GM23338 (cell line): ENCODE measurements around the gene XPR1. TPM values are rescaled to one million over a fixed set of nuclear protein-coding genes. Genes with fewer than 3 reads are reported as not detected.

Experiments
- ATAC-seq: fragments of 200-7000 bp; cut with Tn5 transposase; 3 replicates; pipeline ENCODE4 v1.9.1; 2020
- DNase-seq: peaks from one replicate; pipeline ENCODE4 v3.0.0-alpha.2; 2015; ENCODE audit warnings: low spot score
- H2AFZ ChIP-seq: fragments of 200-600 bp; sonication (generic); 2 replicates; pipeline ENCODE4 v1.8.0; 2016; ENCODE audit warnings: antibody characterized with exemption, mild to moderate bottlenecking, moderate library complexity
- H3F3A ChIP-seq: fragments of 200-600 bp; sonication (generic); replicated peaks from 2 replicates; pipeline ENCODE4 v1.8.0; 2017; ENCODE audit warnings: antibody characterized with exemption, mixed run types, low read depth
- H3K27ac ChIP-seq: fragments of 200-600 bp; sonication (generic); 2 replicates; pipeline ENCODE4 v1.6.1; 2016; ENCODE audit warnings: low read depth
- H3K27me3 ChIP-seq: fragments of 200-600 bp; sonication (generic); 2 replicates; pipeline ENCODE4 v1.8.0; 2016; ENCODE audit warnings: mild to moderate bottlenecking, mixed run types, moderate library complexity; ENCODE audit not compliant: insufficient read depth
- H3K36me3 ChIP-seq: fragments of 200-600 bp; sonication (generic); 2 replicates; pipeline ENCODE4 v1.8.0; 2016; ENCODE audit warnings: mild to moderate bottlenecking; ENCODE audit not compliant: insufficient read depth
- H3K4me1 ChIP-seq: fragments of 200-600 bp; sonication (generic); 2 replicates; pipeline ENCODE4 v1.8.0; 2016; ENCODE audit warnings: mild to moderate bottlenecking, moderate library complexity; ENCODE audit not compliant: insufficient read depth
- H3K4me2 ChIP-seq: fragments of 200-600 bp; sonication (generic); 2 replicates; pipeline ENCODE4 v1.7.1; 2017; ENCODE audit warnings: mixed run types
- H3K4me3 ChIP-seq: fragments of 200-600 bp; sonication (generic); 2 replicates; pipeline ENCODE4 v1.6.1; 2016; ENCODE audit warnings: mixed run types
- H3K79me2 ChIP-seq: fragments of 200-600 bp; sonication (generic); replicated peaks from 2 replicates; pipeline ENCODE4 v1.8.0; 2017; ENCODE audit warnings: mild to moderate bottlenecking; ENCODE audit not compliant: insufficient read depth
- H3K9me2 ChIP-seq: fragments of 200-600 bp; sonication (generic); 2 replicates; pipeline ENCODE4 v1.8.0; 2017; ENCODE audit not compliant: insufficient read depth
- H4K20me1 ChIP-seq: fragments of 200-600 bp; sonication (generic); replicated peaks from 2 replicates; pipeline ENCODE4 v1.8.0; 2017; ENCODE audit warnings: mild to moderate bottlenecking; ENCODE audit not compliant: insufficient read depth
- H3K27ac Mint-ChIP-seq: 2 replicates; pipeline ENCODE4 v1.8.0; 2020; ENCODE audit warnings: inconsistent platforms, mild to moderate bottlenecking, moderate library complexity, mixed read lengths
- H3K27me3 Mint-ChIP-seq: 3 replicates; pipeline ENCODE4 v1.8.0; 2022; ENCODE audit warnings: low read depth, mild to moderate bottlenecking, moderate library complexity, mixed read lengths, inconsistent platforms; ENCODE audit not compliant: insufficient read depth, poor library complexity
- H3K36me3 Mint-ChIP-seq: 3 replicates; pipeline ENCODE4 v1.8.0; 2021; ENCODE audit warnings: low read depth, mild to moderate bottlenecking, inconsistent platforms, moderate library complexity, mixed read lengths
- H3K4me1 Mint-ChIP-seq: 3 replicates; pipeline ENCODE4 v1.8.0; 2020; ENCODE audit warnings: mild to moderate bottlenecking, inconsistent platforms, mixed read lengths
- H3K4me3 Mint-ChIP-seq: 3 replicates; pipeline ENCODE4 v1.8.0; 2021; ENCODE audit warnings: moderate library complexity, mild to moderate bottlenecking, inconsistent platforms, mixed read lengths
- H3K9me3 Mint-ChIP-seq: 3 replicates; pipeline ENCODE4 v1.8.0; 2020; ENCODE audit warnings: moderate library complexity, mild to moderate bottlenecking, inconsistent platforms, mixed read lengths
- CREB1 ChIP-seq: fragments of 250-450 bp; sonication (Bioruptor Pico); IDR thresholded peaks from 2 replicates; pipeline ENCODE4 v1.5.0; 2020; ENCODE audit warnings: low read depth, mild to moderate bottlenecking, moderate library complexity
- CTCF ChIP-seq, 2 experiments: fragments of 200-600 bp in 1 of 2; sonication (generic) in 1 of 2; conservative IDR thresholded peaks; 2 replicates each; pipeline versions ENCODE4 v1.5.1 to v1.6.1; 2016 to 2017; ENCODE audit warnings: antibody characterized with exemption in 2 of 2, low read depth in 2 of 2, mild to moderate bottlenecking in 2 of 2, moderate library complexity in 1 of 2
- POLR2AphosphoS5 ChIP-seq: IDR thresholded peaks from 2 replicates; pipeline ENCODE4 v1.6.1; 2016; ENCODE audit warnings: antibody characterized with exemption, low read depth
- ZNF114 ChIP-seq: fragments of 250-450 bp; sonication (Bioruptor Pico); IDR thresholded peaks from 2 replicates; pipeline ENCODE4 v1.5.0; 2020; ENCODE audit warnings: mild to moderate bottlenecking, moderate library complexity
- ZNF331 ChIP-seq: fragments of 250-450 bp; sonication (Bioruptor Pico); IDR thresholded peaks from 2 replicates; pipeline ENCODE4 v1.5.0; 2020; ENCODE audit warnings: low read depth, mild to moderate bottlenecking, moderate library complexity
- polyA plus RNA-seq: library from polyadenylated mRNA; unstranded; fragments of >200 nt; fragmentation: Nextera tagmentation; extraction: Ambion mirVana; gene quantifications from 2 replicates; pipeline ENCODE4 v1.2.1, GENCODE V29; 2016
- total RNA-seq: library from RNA; depleted of rRNA; stranded (reverse); fragments of >200 nt; shearing (Covaris generic); gene quantifications from 2 replicates; pipeline ENCODE4 v1.2.3, GENCODE V29; 2014
- TF ChIP-seq, protein P1 (sequence below): IDR thresholded peaks from 2 replicates; pipeline ENCODE4 v1.6.1; 2016; ENCODE audit warnings: antibody characterized with exemption
- TF ChIP-seq, protein P2 (sequence below): IDR thresholded peaks from one replicate; pipeline ENCODE4 v1.6.1; 2018; ENCODE audit warnings: antibody characterized with exemption; ENCODE audit not compliant: unreplicated experiment

Gene XPR1
- total and polyA plus RNA-seq, 2 experiments from 2014 or later, result 9.3 to 38.1 TPM

- Histone ChIP-seq H3K79me2 (no peaks in the 10 kb centered on the region), H3K4me1 (peaks cover 6% of the 10 kb centered on the region; the same call in 1 of the 2 replicates), H2AFZ (peak overlapping the region; percentile 73), H3F3A (no peaks in the 10 kb centered on the region), H3K9me2 (no peaks in the 10 kb centered on the region), H3K27me3 (peaks cover 33% of the 10 kb centered on the region), H4K20me1 (no peaks in the 10 kb centered on the region), H3K36me3 (no peaks in the 10 kb centered on the region), H3K4me3 (peak overlapping the region; percentile 65), H3K27ac (no peak overlapping the region), H3K4me2 (peak overlapping the region; percentile 86)
- Mint-ChIP-seq H3K27ac (0 out of 2 replicates have a peak overlapping the region, but pooled peaks have one; percentile 30), H3K9me3 (no peaks in the 10 kb centered on the region; the same call in 2 of the 3 replicates), H3K27me3 (peaks cover 20% of the 10 kb centered on the region), H3K4me3 (peak overlapping the region; percentile 75), H3K4me1 (peaks cover 38% of the 10 kb centered on the region; the same call in 2 of the 3 replicates), H3K36me3 (no peaks in the 10 kb centered on the region; the same call in 2 of the 3 replicates)
- DNase-seq (peak; percentile 60), ATAC-seq (peak; percentile 8)
- TF ChIP-seq ZNF114 (CRISPR knock-in tag), result no peak
- peak; percentile 10; the same call in 1 of the 2 replicates for TF ChIP-seq CREB1 (CRISPR knock-in tag)
- TF ChIP-seq CTCF (conservative IDR thresholded peaks at IDR 0.05; ENCODE audit: low read depth in 2 of 2), result no peak
- 0 out of 2 replicates have a peak, but pooled peaks have one; percentile 18 for TF ChIP-seq ZNF331
- 0 out of 2 replicates have a peak, but pooled peaks have one; percentile 19 for TF ChIP-seq POLR2AphosphoS5
- TF ChIP-seq, protein P1, sequence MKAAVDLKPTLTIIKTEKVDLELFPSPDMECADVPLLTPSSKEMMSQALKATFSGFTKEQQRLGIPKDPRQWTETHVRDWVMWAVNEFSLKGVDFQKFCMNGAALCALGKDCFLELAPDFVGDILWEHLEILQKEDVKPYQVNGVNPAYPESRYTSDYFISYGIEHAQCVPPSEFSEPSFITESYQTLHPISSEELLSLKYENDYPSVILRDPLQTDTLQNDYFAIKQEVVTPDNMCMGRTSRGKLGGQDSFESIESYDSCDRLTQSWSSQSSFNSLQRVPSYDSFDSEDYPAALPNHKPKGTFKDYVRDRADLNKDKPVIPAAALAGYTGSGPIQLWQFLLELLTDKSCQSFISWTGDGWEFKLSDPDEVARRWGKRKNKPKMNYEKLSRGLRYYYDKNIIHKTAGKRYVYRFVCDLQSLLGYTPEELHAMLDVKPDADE, result no peak
- TF ChIP-seq, protein P2, sequence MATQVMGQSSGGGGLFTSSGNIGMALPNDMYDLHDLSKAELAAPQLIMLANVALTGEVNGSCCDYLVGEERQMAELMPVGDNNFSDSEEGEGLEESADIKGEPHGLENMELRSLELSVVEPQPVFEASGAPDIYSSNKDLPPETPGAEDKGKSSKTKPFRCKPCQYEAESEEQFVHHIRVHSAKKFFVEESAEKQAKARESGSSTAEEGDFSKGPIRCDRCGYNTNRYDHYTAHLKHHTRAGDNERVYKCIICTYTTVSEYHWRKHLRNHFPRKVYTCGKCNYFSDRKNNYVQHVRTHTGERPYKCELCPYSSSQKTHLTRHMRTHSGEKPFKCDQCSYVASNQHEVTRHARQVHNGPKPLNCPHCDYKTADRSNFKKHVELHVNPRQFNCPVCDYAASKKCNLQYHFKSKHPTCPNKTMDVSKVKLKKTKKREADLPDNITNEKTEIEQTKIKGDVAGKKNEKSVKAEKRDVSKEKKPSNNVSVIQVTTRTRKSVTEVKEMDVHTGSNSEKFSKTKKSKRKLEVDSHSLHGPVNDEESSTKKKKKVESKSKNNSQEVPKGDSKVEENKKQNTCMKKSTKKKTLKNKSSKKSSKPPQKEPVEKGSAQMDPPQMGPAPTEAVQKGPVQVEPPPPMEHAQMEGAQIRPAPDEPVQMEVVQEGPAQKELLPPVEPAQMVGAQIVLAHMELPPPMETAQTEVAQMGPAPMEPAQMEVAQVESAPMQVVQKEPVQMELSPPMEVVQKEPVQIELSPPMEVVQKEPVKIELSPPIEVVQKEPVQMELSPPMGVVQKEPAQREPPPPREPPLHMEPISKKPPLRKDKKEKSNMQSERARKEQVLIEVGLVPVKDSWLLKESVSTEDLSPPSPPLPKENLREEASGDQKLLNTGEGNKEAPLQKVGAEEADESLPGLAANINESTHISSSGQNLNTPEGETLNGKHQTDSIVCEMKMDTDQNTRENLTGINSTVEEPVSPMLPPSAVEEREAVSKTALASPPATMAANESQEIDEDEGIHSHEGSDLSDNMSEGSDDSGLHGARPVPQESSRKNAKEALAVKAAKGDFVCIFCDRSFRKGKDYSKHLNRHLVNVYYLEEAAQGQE, result no peak
These were observed 279.9 kb downstream of the XPR1 start for GRCh38 chr1:180911640-180912191.
